ENCODE data around the gene EPHA3. TPM values are rescaled to one million over a fixed set of nuclear protein-coding genes. Genes with fewer than 3 reads are reported as not detected.

EPHA3 gene
- total and polyA plus RNA-seq, 10 of the 15 experiments (the other 5 are each of a cell fraction or from before 2014, with no cell fraction given), result 0.03 to 39.0 (median 0.07) TPM; not detected in 4

GRCh38 chr3:89278302-89279025, 171.0 kb downstream of the EPHA3 start (continued):
- TF ChIP-seq ZBTB33 (IDR thresholded peaks at IDR 0.05) (no peak), IRF3 (IDR thresholded peaks at IDR 0.05) (no peak), IKZF2 (IDR thresholded peaks at IDR 0.05) (no peak), BMI1 (IDR thresholded peaks at IDR 0.05; ENCODE audit: borderline replicate concordance) (no peak), RBBP5 (conservative IDR thresholded peaks at IDR 0.05) (no peak), CBX3 (IDR thresholded peaks at IDR 0.05; ENCODE audit: borderline replicate concordance, low read depth) (no peak), MXI1 (IDR thresholded peaks at IDR 0.05; ENCODE audit: low read depth, low read length) (no peak), NFIC (IDR thresholded peaks at IDR 0.05; ENCODE audit: low read depth, low read length) (no peak), PAX5 (IDR thresholded peaks at IDR 0.05; ENCODE audit: borderline replicate concordance, low read depth, low read length) (no peak), CHD1 (IDR thresholded peaks at IDR 0.05; ENCODE audit: low read depth, low read length) (no peak), HSF1 (IDR thresholded peaks at IDR 0.05; ENCODE audit: low read depth, low read length) (no peak)

Data from GM12878 (cell line).